B cell (primary cell): ENCODE data around the gene CTSD. TPM values are rescaled to one million over a fixed set of nuclear protein-coding genes. Genes with fewer than 3 reads are reported as not detected.

Source experiments
- ATAC-seq: fragments of 200-7000 bp; cut with Tn5 transposase; one replicate; pipeline ENCODE4 v1.10.0; 2021; ENCODE audit warnings: low read depth, mild to moderate bottlenecking, moderate number of reproducible peaks, moderate library complexity
- CTCF ChIA-PET: fragments of 350-600 bp; sonication (Branson Sonifier 250); formaldehyde crosslinking; loops from one replicate; lab custom pipeline; 2021; ENCODE audit warnings: antibody characterized with exemption, inconsistent platforms; lab: Charles Lee
- POLR2A ChIA-PET: fragments of 350-600 bp; sonication (Branson Sonifier 250); formaldehyde crosslinking; loops from one replicate; lab custom pipeline; 2021; ENCODE audit warnings: antibody characterized with exemption; lab: Charles Lee
- DNase-seq: peaks from one replicate; pipeline ENCODE4 v3.0.0; 2013
- H2AFZ ChIP-seq: 2 replicates; pipeline ENCODE4 v1.6.1; 2012; ENCODE audit warnings: mild to moderate bottlenecking, low read depth, low read length; ENCODE audit not compliant: insufficient read depth, poor library complexity, severe bottlenecking
- H3K27ac ChIP-seq, 2 donors: 1 replicate in 1 of 2; 2 replicates in 1 of 2; pipeline ENCODE4 v1.5.1; 2012 to 2013; ENCODE audit warnings: low read length in 2 of 2, mild to moderate bottlenecking in 2 of 2, moderate library complexity in 1 of 2
- H3K27me3 ChIP-seq, 4 experiments: fragments of 200-600 bp in 1 of 4; sonication (generic) in 1 of 4; replicated peaks in 1 of 4; 1 replicate in 2 of 4; 2 replicates in 2 of 4; pipeline versions ENCODE4 v1.6.1 to v1.7.0; 2013 to 2016; ENCODE audit warnings: low read length in 3 of 4, mild to moderate bottlenecking in 2 of 4, mixed read lengths in 1 of 4, moderate library complexity in 1 of 4; ENCODE audit not compliant: insufficient read depth in 4 of 4, control insufficient read depth in 3 of 4; ENCODE audit errors: control extremely low read depth in 1 of 4
- H3K36me3 ChIP-seq, 2 experiments: replicated peaks in 1 of 2; 1 replicate in 1 of 2; 2 replicates in 1 of 2; pipeline versions ENCODE4 v1.6.1 to v1.7.1; 2013; ENCODE audit warnings: low read length in 1 of 2; ENCODE audit not compliant: insufficient read depth in 2 of 2, control insufficient read depth in 1 of 2; ENCODE audit errors: control extremely low read depth in 1 of 2, extremely low read depth in 1 of 2
- H3K4me1 ChIP-seq, 2 donors: fragments of 200-600 bp in 1 of 2; sonication (generic) in 1 of 2; 1 replicate in 1 of 2; 2 replicates in 1 of 2; pipeline versions ENCODE4 v1.5.1 to v1.6.1; 2013 to 2017; ENCODE audit warnings: low read length in 2 of 2; ENCODE audit not compliant: control insufficient read depth in 2 of 2, insufficient read depth in 2 of 2
- H3K4me2 ChIP-seq: replicated peaks from 2 replicates; pipeline ENCODE3; 2012; ENCODE audit warnings: mild to moderate bottlenecking, low read depth, low read length; ENCODE audit not compliant: poor library complexity, severe bottlenecking
- H3K4me3 ChIP-seq, 5 experiments: fragments of 200-600 bp in 1 of 5; sonication (generic) in 1 of 5; 1 replicate in 3 of 5; 2 replicates in 2 of 5; pipeline versions ENCODE4 v1.5.1 to v1.7.0; 2011 to 2016; ENCODE audit warnings: low read length in 4 of 5, mild to moderate bottlenecking in 4 of 5, low read depth in 2 of 5, control low read depth in 1 of 5, moderate library complexity in 1 of 5; ENCODE audit not compliant: insufficient read depth in 1 of 5; ENCODE audit errors: control extremely low read depth in 1 of 5, extremely low read depth in 1 of 5
- H3K79me2 ChIP-seq: fragments of 200-600 bp; sonication (generic); one replicate; pipeline ENCODE4 v1.6.0; 2016; ENCODE audit warnings: low read length; ENCODE audit not compliant: control insufficient read depth, insufficient read depth
- H3K9ac ChIP-seq: fragments of 200-600 bp; sonication (generic); 2 replicates; pipeline ENCODE4 v1.6.1; 2017; ENCODE audit warnings: mild to moderate bottlenecking, low read length, moderate library complexity
- H3K9me3 ChIP-seq, 3 donors: one replicate each; pipeline versions ENCODE4 v1.6.1 to v1.7.1; 2013; ENCODE audit warnings: low read length in 2 of 3; ENCODE audit not compliant: control insufficient read depth in 2 of 3, insufficient read depth in 1 of 3; ENCODE audit errors: control extremely low read depth in 1 of 3
- H4K20me1 ChIP-seq: 2 replicates; pipeline ENCODE4 v1.6.0; 2012; ENCODE audit warnings: mild to moderate bottlenecking, low read length; ENCODE audit not compliant: insufficient read depth, control insufficient read depth, poor library complexity, severe bottlenecking
- H3K27ac Mint-ChIP-seq: one replicate; pipeline ENCODE4 v1.8.0; 2021; ENCODE audit warnings: mixed read lengths
- H3K27me3 Mint-ChIP-seq: one replicate; pipeline ENCODE4 v1.8.0; 2021; ENCODE audit warnings: mixed read lengths
- H3K4me1 Mint-ChIP-seq: one replicate; pipeline ENCODE4 v1.8.0; 2021; ENCODE audit warnings: mixed read lengths
- H3K4me3 Mint-ChIP-seq: one replicate; pipeline ENCODE4 v1.8.0; 2021; ENCODE audit warnings: mixed read lengths
- H3K9me3 Mint-ChIP-seq: one replicate; pipeline ENCODE4 v1.8.0; 2022; ENCODE audit warnings: mixed read lengths; ENCODE audit not compliant: insufficient read depth
- EZH2 ChIP-seq: IDR thresholded peaks from 2 replicates; pipeline ENCODE4 v1.6.1; 2012; ENCODE audit warnings: borderline replicate concordance, low read depth, mild to moderate bottlenecking, moderate library complexity, low read length; ENCODE audit not compliant: insufficient read depth, poor library complexity, severe bottlenecking
- WGBS: methylation state at CpG from one replicate; pipeline ENCODE4 v1.1.5; 2013; ENCODE audit warnings: missing lambda C conversion rate; ENCODE audit not compliant: insufficient coverage; 5-methylcytosine and 5-hydroxymethylcytosine counted together
- intact Hi-C: fragments of 100-400 bp; cut with micrococcal nuclease; formaldehyde crosslinking; loops from one replicate; pipeline ENCODE4 v1.10.0; 2022
- polyA plus RNA-seq: library from polyadenylated mRNA; depleted of rRNA; stranded (reverse); fragments of >200 nt; gene quantifications from 2 replicates; pipeline ENCODE4 v1.2.3, GENCODE V29; 2012
- total RNA-seq, 2 donors: library from RNA; stranded (reverse); fragments of 120-200 nt in 1 of 2; gene quantifications; 1 replicate in 1 of 2; 2 replicates in 1 of 2; pipeline versions ENCODE4 v1.2.3 to v1.2.4, GENCODE V29; 2013 to 2022
- TF ChIP-seq, protein P1 (sequence below): fragments of 200-600 bp; IDR thresholded peaks from one replicate; pipeline ENCODE4 v1.8.0; 2022; ENCODE audit warnings: antibody characterized with exemption, mild to moderate bottlenecking

The CTSD gene
- total and polyA plus RNA-seq, 2 donors (not counting 1 experiment from before 2014, with no cell fraction given), result 42.2 to 83.5 TPM

GRCh38 chr11:1772270-1773130 is 8.8 kb upstream of the CTSD start:
- Histone ChIP-seq H3K27me3 (peaks cover 0 to 6% (median 1%) of the 10 kb centered on the region in 4 experiments), H3K27ac (no peak overlapping the region), H2AFZ (no peak overlapping the region), H3K4me2 (peak overlapping the region; percentile 11), H3K36me3 (no peaks in the 10 kb centered on the region), H3K9ac (no peak overlapping the region), H3K4me3 (peak overlapping the region in 1 of 5 experiments; percentile 28), H3K9me3 (no peaks in the 10 kb centered on the region), H3K4me1 (peaks cover 4 to 5% of the 10 kb centered on the region in 2 donors), H4K20me1 (no peaks in the 10 kb centered on the region), H3K79me2 (no peaks in the 10 kb centered on the region)
- peak overlapping the region; percentile 11 for H3K27ac Mint-ChIP-seq
- TF ChIP-seq EZH2, result no peak
- TF ChIP-seq, protein P1, sequence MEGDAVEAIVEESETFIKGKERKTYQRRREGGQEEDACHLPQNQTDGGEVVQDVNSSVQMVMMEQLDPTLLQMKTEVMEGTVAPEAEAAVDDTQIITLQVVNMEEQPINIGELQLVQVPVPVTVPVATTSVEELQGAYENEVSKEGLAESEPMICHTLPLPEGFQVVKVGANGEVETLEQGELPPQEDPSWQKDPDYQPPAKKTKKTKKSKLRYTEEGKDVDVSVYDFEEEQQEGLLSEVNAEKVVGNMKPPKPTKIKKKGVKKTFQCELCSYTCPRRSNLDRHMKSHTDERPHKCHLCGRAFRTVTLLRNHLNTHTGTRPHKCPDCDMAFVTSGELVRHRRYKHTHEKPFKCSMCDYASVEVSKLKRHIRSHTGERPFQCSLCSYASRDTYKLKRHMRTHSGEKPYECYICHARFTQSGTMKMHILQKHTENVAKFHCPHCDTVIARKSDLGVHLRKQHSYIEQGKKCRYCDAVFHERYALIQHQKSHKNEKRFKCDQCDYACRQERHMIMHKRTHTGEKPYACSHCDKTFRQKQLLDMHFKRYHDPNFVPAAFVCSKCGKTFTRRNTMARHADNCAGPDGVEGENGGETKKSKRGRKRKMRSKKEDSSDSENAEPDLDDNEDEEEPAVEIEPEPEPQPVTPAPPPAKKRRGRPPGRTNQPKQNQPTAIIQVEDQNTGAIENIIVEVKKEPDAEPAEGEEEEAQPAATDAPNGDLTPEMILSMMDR, result no peak
- no peak overlapping the region for H3K4me3 Mint-ChIP-seq
- 4% methylated on average over 6 of the region's 15 CpGs for WGBS
- H3K4me1 Mint-ChIP-seq, result peaks cover 7% of the 10 kb centered on the region
- peaks cover 38% of the 10 kb centered on the region for H3K27me3 Mint-ChIP-seq
- CTCF ChIA-PET, result interaction anchor here (0.6 kb wide), 1 partner anchor 1118 kb away, joined by 4 read pairs; no protein-coding TSS in a partner anchor
- peak; percentile 36 for ATAC-seq
- intact Hi-C loops, result no loop called here
- POLR2A ChIA-PET, result no interaction called here
- DNase-seq, result no peak
- H3K9me3 Mint-ChIP-seq, result no peaks in the 10 kb centered on the region

- no peak overlapping the region for H3K9ac ChIP-seq
- CTCF ChIA-PET, result interaction anchor here (0.6 kb wide), 1 partner anchor 1117 kb away, joined by 4 read pairs; no protein-coding TSS in a partner anchor
These were observed 8.0 kb upstream of the CTSD start for GRCh38 chr11:1771700-1772099.

More at GRCh38 chr11:1771700-1772099, 8.0 kb upstream of the CTSD start:
- WGBS, result 86% methylated on average over 4 of the region's 6 CpGs
- Histone ChIP-seq H3K27me3 (peaks cover 0 to 10% (median 1%) of the 10 kb centered on the region in 4 experiments), H3K27ac (no peak overlapping the region), H3K4me3 (peak overlapping the region in 1 of 5 experiments; percentile 46), H4K20me1 (no peaks in the 10 kb centered on the region), H3K4me1 (peaks cover 4 to 5% of the 10 kb centered on the region in 2 donors), H3K79me2 (no peaks in the 10 kb centered on the region), H2AFZ (no peak overlapping the region), H3K36me3 (no peaks in the 10 kb centered on the region), H3K9me3 (no peaks in the 10 kb centered on the region), H3K4me2 (no peak overlapping the region)
- POLR2A ChIA-PET, result interaction anchor here (0.6 to 0.7 kb wide), 2 partner anchors 74 to 623 kb away, joined by 8 to 10 read pairs; partner anchors contain the start of gene KRTAP5-6
- H3K9me3 Mint-ChIP-seq, result no peaks in the 10 kb centered on the region
- H3K27me3 Mint-ChIP-seq, result peaks cover 35% of the 10 kb centered on the region
- no peak overlapping the region for H3K4me3 Mint-ChIP-seq
- DNase-seq (no peak), ATAC-seq (no peak)
- peaks cover 7% of the 10 kb centered on the region for H3K4me1 Mint-ChIP-seq
- intact Hi-C loops, result no loop called here
- TF ChIP-seq, protein P1, result no peak
- TF ChIP-seq EZH2, result no peak
- no peak overlapping the region for H3K27ac Mint-ChIP-seq
